Thyroid gland (tissue), 4 donors: ENCODE measurements around the gene MEX3B. TPM values are rescaled to one million over a fixed set of nuclear protein-coding genes. Genes with fewer than 3 reads are reported as not detected.

Experiments
- DNase-seq, 2 donors: peaks; one replicate each; pipeline ENCODE4 v3.0.0-alpha.2; 2019
- H3K27ac ChIP-seq, 3 donors: fragments of 200-600 bp; sonication (generic); 1 replicate in 2 of 3; 2 replicates in 1 of 3; pipeline ENCODE4 v1.5.1; 2016 to 2019; ENCODE audit warnings: mild to moderate bottlenecking in 1 of 3, moderate library complexity in 1 of 3
- H3K27me3 ChIP-seq: fragments of 200-600 bp; sonication (generic); one replicate; pipeline ENCODE4 v1.5.1; 2019
- H3K36me3 ChIP-seq, 2 donors: fragments of 200-600 bp; sonication (generic); one replicate each; pipeline ENCODE4 v1.5.1; 2016 to 2019
- H3K4me1 ChIP-seq, 2 donors: fragments of 200-600 bp; sonication (generic); one replicate each; pipeline ENCODE4 v1.5.1; 2017 to 2019
- H3K4me3 ChIP-seq, 3 donors: fragments of 200-600 bp; sonication (generic); replicated peaks in 1 of 3; 1 replicate in 2 of 3; 2 replicates in 1 of 3; pipeline ENCODE4 v1.5.1; 2016; ENCODE audit warnings: mild to moderate bottlenecking in 1 of 3
- H3K9me3 ChIP-seq: fragments of 200-600 bp; sonication (generic); one replicate; pipeline ENCODE4 v1.5.1; 2017
- CTCF ChIP-seq, 6 experiments: fragments of 200-600 bp in 3 of 6; fragments of 450-650 bp in 3 of 6; sonication (generic) in 3 of 6; IDR thresholded peaks; one replicate each; pipeline ENCODE4 v1.5.1; 2016 to 2019; ENCODE audit warnings: antibody characterized with exemption in 6 of 6, mild to moderate bottlenecking in 2 of 6, inconsistent platforms in 1 of 6, moderate library complexity in 1 of 6
- POLR2A ChIP-seq, 2 donors: fragments of 450-650 bp; IDR thresholded peaks; one replicate each; pipeline ENCODE4 v1.6.1; 2017; ENCODE audit warnings: antibody characterized with exemption in 2 of 2, mild to moderate bottlenecking in 2 of 2, moderate library complexity in 1 of 2
- WGBS, 2 donors: methylation state at CpG; one replicate each; pipeline ENCODE4 v1.1.5; 2017; 5-methylcytosine and 5-hydroxymethylcytosine counted together
- intact Hi-C: fragments of 100-400 bp; cut with DNase I; formaldehyde crosslinking; loops from one replicate; pipeline ENCODE4 v1.15.1; 2023
- total RNA-seq, 4 donors: library from RNA; depleted of rRNA; stranded (reverse); fragments of >200 nt; gene quantifications; one replicate each; pipeline ENCODE4 v1.2.3, GENCODE V29; 2016

The MEX3B gene
- 1 to 10 TPM in 2 of 4 donors, under 1 TPM in 2; 0.73 to 1.8 (median 1.1) TPM for total RNA-seq

DNA sequence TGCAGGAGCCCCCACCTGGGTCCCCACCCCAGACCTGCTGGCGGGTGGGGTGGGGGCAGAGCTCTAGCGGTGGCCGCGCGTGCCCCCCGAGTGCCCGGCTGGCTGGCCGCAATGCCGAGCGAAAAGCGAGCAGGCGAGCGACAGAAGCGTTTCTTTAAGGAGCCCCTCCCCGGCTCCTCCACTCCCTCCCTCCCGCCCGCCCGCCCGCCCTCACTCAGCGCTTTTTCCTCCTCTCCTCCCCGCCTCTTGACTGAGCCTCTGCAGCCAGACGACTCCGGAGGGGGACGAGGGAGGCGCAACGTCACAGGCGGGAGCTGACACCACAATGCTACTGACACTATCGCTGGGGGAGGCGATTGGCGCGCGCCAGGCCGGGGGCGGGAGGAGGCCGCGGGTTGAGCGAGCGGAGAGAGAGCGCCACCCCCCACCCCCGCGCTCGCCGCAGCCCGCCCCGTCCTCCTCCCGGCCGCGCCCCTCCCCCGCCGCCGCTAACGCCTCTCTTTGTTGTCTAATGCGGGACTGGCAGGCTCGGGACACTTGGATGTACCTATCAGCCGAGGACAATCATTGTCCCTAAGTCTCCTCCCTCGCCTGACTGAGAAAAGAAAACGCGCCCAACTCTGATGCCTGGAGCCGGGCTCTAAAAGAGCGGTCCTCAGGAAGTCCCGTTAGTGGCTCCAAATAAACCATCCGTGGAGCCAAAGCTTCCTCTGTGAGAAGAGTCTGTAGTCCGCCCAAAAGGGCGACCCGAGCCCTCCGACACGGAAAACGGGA, at the start of gene MEX3B:
Gene MEX3B, minus strand, starts transcription at position 127 of the 774 bp plus-strand sequence. CDS start 313 bp downstream, outside the sequence.
- 0% methylated on average over 14 to 18 of the region's 68 CpGs for WGBS, 2 donors

DNA sequence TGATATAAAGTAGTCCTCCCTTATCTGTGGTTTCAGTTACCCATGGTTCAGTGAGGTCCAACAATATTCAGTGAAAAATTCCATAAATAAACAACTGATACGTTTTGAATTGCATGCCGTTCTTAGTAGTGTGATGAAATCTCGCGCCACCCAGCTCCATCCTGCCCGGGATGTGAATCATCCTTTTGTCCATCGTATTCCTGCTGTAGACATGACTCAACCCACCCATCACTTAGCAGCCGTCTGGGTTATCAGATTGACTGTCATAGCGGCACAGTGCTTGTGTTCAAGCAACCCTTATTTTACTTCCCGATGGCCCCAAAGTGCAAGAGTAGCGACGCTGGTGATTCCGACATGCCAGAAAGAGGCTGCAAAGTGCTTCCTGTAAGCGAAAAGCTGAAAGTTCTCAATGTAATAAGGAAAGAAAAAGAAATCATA, 48.0 kb upstream of the MEX3B start:
- Histone ChIP-seq H3K27ac (no peak overlapping the region), H3K4me3 (no peak overlapping the region), H3K9me3 (no peaks in the 10 kb centered on the region), H3K36me3 (no peaks in the 10 kb centered on the region), H3K4me1 (no peaks in the 10 kb centered on the region), H3K27me3 (no peaks in the 10 kb centered on the region)
- DNase-seq: no peak
- intact Hi-C loops: no loop called here
- TF ChIP-seq CTCF (IDR thresholded peaks at IDR 0.05): no peak
- no peak for TF ChIP-seq POLR2A (IDR thresholded peaks at IDR 0.05)
- 86 to 90% methylated on average over 13 of the region's 13 CpGs for WGBS, 2 donors

More for the DNA sequence above, at the start of gene MEX3B:
- H3K36me3 ChIP-seq: no peaks in the 10 kb centered on the region
- peak within 1 kb of the TSS; percentile 27 to 63 (median 62) for H3K4me3 ChIP-seq
- peaks cover 15 to 22% of the 10 kb centered on the region in 2 donors for H3K4me1 ChIP-seq
- H3K27ac ChIP-seq: peak within 1 kb of the TSS; percentile 87 to 94 (median 91)
- intact Hi-C loops: no loop called here
- peak; percentile 94 to 96 for DNase-seq
- H3K9me3 ChIP-seq: no peaks in the 10 kb centered on the region
- peak in 1 of 2 donors; percentile 34 for TF ChIP-seq POLR2A (IDR thresholded peaks at IDR 0.05)
- TF ChIP-seq CTCF (IDR thresholded peaks at IDR 0.05): no peak
- no peaks in the 10 kb centered on the region for H3K27me3 ChIP-seq

- H3K36me3 ChIP-seq: no peaks in the 10 kb centered on the region
- no peak overlapping the region for H3K27ac ChIP-seq
- 89 to 95% methylated on average over 5 of the region's 5 CpGs for WGBS, 2 donors
- DNase-seq: no peak
- H3K4me1 ChIP-seq: no peaks in the 10 kb centered on the region
- H3K27me3 ChIP-seq: no peaks in the 10 kb centered on the region
- TF ChIP-seq POLR2A (IDR thresholded peaks at IDR 0.05) (no peak), CTCF (IDR thresholded peaks at IDR 0.05) (no peak)
- intact Hi-C loops: no loop called here
- no peaks in the 10 kb centered on the region for H3K9me3 ChIP-seq
- no peak overlapping the region for H3K4me3 ChIP-seq
Observed at GRCh38 chr15:82093325-82093724, 47.5 kb upstream of the MEX3B start.

GRCh38 chr15:82091636-82092140, 45.9 kb upstream of the MEX3B start:
- intact Hi-C loops: no loop called here

More at GRCh38 chr15:82091636-82092140, 45.9 kb upstream of the MEX3B start:
- WGBS, 2 donors: 53 to 57% methylated on average over 3 of the region's 3 CpGs
- no peak for DNase-seq
- Histone ChIP-seq H3K27me3 (no peaks in the 10 kb centered on the region), H3K36me3 (no peaks in the 10 kb centered on the region), H3K4me3 (no peak overlapping the region), H3K9me3 (no peaks in the 10 kb centered on the region), H3K4me1 (no peaks in the 10 kb centered on the region), H3K27ac (no peak overlapping the region)
- TF ChIP-seq CTCF (IDR thresholded peaks at IDR 0.05) (no peak), POLR2A (IDR thresholded peaks at IDR 0.05) (no peak)
